Bronchial epithelial cell (primary cell): ENCODE data around the gene ACE. TPM values are rescaled to one million over a fixed set of nuclear protein-coding genes. Genes with fewer than 3 reads are reported as not detected.
"Not testable (repeated sequence)": the region's sequence is repeated elsewhere in the genome, so short reads cannot be mapped to it uniquely, and the experiment has no call there.

Experiments
- DNase-seq: peaks from one replicate; pipeline ENCODE4 v3.0.0-alpha.2; 2010; ENCODE audit warnings: low read depth
- FAIRE-seq: peaks from 2 replicates; lab custom pipeline; 2011; peaks lifted over from hg19 to GRCh38; lab: Jason Lieb, UNC
- H3K27me3 ChIP-seq: 2 replicates; pipeline ENCODE4 v1.5.1; 2011; ENCODE audit warnings: low read length; ENCODE audit not compliant: control insufficient read depth, insufficient read depth
- H3K36me3 ChIP-seq: 2 replicates; pipeline ENCODE4 v1.5.1; 2011; ENCODE audit warnings: low read length; ENCODE audit not compliant: control insufficient read depth, insufficient read depth
- H3K4me3 ChIP-seq: 2 replicates; pipeline ENCODE4 v1.5.1; 2011; ENCODE audit warnings: mild to moderate bottlenecking, low read depth, low read length, control low read depth
- total RNA-seq: library from RNA; depleted of rRNA; stranded (reverse); fragments of >200 nt; gene quantifications from 2 replicates; pipeline ENCODE4 v1.2.1, GENCODE V29; 2014
- TF ChIP-seq, protein P1 (sequence below): IDR thresholded peaks from 2 replicates; pipeline ENCODE4 v1.5.1; 2011; ENCODE audit warnings: mild to moderate bottlenecking, moderate library complexity, low read length, control low read depth, inconsistent platforms; ENCODE audit not compliant: insufficient read depth, severe bottlenecking

The ACE gene
- total RNA-seq, 1 donor from 2014 or later = not detected

DNA sequence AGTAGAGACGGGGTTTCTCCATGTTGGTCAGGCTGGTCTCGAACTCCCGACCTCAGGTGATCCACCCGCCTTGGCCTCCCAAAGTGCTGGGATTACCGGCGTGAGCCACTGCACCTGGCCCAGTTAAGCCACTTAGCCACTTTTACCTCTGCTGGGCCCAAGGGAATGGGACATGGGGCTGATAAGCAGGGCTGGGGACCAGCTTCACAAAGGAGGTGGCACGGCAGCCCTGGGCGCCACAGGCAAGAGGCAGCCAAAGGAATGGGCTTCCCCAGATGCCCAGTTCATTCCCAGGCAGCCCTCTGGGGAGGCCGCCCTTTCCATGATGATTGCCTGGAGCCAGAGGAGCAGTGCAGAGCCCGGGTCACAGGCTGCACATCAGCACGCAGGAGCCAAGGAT, 25.7 kb upstream of the ACE start:
- FAIRE-seq = no peak
- DNase-seq = no peak
- TF ChIP-seq, protein P1, sequence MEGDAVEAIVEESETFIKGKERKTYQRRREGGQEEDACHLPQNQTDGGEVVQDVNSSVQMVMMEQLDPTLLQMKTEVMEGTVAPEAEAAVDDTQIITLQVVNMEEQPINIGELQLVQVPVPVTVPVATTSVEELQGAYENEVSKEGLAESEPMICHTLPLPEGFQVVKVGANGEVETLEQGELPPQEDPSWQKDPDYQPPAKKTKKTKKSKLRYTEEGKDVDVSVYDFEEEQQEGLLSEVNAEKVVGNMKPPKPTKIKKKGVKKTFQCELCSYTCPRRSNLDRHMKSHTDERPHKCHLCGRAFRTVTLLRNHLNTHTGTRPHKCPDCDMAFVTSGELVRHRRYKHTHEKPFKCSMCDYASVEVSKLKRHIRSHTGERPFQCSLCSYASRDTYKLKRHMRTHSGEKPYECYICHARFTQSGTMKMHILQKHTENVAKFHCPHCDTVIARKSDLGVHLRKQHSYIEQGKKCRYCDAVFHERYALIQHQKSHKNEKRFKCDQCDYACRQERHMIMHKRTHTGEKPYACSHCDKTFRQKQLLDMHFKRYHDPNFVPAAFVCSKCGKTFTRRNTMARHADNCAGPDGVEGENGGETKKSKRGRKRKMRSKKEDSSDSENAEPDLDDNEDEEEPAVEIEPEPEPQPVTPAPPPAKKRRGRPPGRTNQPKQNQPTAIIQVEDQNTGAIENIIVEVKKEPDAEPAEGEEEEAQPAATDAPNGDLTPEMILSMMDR = no peak
- peaks cover 2% of the 10 kb centered on the region for H3K27me3 ChIP-seq
- H3K4me3 ChIP-seq = no peak overlapping the region
- no peaks in the 10 kb centered on the region for H3K36me3 ChIP-seq

DNA sequence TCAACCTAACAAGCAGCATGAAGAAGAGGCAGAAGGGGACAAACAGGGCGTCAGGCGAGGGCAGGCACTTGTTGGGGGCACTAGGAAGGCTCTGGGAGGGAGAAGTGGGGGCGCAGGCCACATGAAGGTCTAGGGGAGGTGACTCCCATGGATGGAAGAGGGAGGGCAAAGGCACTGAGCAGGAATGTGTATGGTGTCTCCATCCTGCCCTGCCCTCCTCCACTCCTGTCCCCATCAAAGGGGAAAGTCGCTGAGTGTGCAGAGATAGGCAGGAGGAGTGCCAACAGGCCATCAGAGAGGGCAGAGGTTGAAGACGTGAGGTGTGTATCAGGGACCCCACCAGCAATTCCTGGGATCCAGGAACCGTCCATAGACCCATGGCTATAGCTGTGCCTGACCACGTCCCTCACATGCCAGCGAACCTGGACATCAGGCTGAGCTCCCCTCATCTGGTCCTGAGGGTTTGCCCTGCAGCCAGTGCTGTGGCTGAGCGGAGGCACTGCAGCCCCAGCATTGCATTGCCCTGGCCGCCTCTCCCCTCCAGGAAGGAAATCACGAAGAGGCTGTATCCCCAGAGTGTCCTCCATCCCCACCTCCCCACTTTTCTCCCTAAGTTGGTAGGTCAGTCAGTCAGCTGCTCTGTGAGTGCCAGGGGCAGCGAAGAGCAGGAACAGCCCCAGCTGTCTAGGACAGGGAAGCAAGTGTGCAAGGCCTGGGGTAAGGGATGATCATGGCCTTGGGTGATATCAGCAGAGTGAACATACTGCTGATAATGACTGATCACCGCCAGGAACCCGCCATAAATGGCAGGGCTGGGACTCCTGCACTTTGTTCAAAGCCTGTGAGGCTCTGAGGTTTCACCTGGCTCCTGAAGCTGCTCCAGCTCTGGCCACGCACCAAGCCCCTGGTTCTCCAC, 24.6 kb upstream of the ACE start:
- DNase-seq (no peak), FAIRE-seq (no peak)
- Histone ChIP-seq H3K4me3 (no peak overlapping the region), H3K27me3 (peaks cover 2% of the 10 kb centered on the region), H3K36me3 (no peaks in the 10 kb centered on the region)
- TF ChIP-seq, protein P1 = no peak

DNA sequence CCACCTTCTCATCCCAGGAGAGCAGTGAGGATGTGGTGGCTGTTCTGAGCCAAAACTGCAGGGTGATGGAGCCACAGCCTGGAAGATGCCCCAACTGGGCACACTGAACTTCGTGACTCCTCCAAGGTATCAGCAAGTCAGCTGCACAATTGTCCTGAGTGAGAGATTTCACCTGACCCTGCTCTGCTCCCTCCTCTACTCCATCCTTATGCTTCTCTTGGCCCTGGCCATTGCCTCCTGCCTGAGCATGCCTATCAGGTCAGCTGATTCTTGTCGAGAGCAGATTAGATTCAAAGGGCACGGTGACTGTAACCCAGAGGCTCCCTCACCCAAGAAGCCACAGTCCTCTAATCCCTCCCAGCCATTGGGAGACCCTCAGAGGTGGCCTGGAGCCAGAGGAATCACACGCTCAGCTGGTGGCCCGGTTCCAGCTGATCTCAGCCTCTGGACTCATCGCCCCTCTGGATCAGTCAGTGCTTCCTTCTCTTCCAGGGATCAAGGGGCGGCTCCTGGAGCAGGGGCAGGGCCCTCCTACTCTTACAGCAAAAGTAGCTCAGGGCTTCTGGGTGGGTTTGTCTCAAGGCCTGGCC, 23.8 kb upstream of the ACE start:
- Histone ChIP-seq H3K4me3 (no peak overlapping the region), H3K36me3 (no peaks in the 10 kb centered on the region), H3K27me3 (peaks cover 2% of the 10 kb centered on the region)
- FAIRE-seq (peak; percentile 66), DNase-seq (peak; percentile 33)
- TF ChIP-seq, protein P1 = no peak

- H3K27me3 ChIP-seq, H3K36me3 ChIP-seq, H3K4me3 ChIP-seq, FAIRE-seq, DNase-seq: not testable (repeated sequence)
Measured at GRCh38 chr17:63454357-63454756, 22.5 kb upstream of the ACE start.

DNA sequence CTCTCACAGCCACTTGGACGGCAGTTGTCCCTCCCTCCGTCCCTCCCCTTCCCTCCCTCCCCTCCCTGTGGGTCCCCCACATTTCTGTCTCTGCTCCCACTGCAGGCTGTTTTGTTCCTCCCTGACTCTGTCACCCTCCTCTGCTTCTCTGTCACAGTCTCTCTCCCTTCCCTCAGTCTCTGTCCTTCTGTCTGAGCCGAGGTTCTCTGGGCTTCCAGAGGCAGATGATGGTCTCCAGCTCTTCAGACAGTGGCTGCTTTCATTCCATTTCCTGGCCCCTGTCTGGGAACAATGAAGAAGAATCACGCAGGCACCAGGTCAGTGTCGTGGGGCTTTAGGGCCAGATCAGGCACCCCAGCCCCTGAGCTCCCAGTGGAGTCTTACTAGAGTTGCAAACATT, 21.9 kb upstream of the ACE start:
- Histone ChIP-seq H3K27me3 (peaks cover 2% of the 10 kb centered on the region), H3K4me3 (no peak overlapping the region), H3K36me3 (no peaks in the 10 kb centered on the region)
- FAIRE-seq = no peak
- TF ChIP-seq, protein P1 = no peak
- DNase-seq = no peak

DNA sequence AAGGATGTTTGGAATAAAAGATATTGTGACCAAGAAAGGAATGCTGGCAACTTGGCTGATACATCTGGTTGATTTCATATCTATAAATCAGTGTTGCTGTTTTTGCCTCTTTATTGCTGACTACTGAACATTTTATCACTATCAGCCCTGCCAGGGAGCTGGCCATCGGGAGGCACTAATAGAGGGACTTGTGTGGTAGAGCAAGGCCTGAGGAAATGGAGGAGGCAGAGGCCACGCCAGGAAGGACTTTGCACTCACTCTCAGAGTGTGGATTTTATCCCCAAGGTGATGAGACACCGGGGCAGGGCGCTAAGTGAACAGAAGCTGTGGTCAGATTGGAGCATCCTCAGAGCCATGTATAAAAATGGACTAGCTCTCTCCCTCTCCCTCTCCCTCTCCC, 21.4 kb upstream of the ACE start:
- TF ChIP-seq, protein P1 = no peak
- H3K27me3 ChIP-seq = peaks cover 2% of the 10 kb centered on the region
- FAIRE-seq (no peak), DNase-seq (no peak)
- H3K36me3 ChIP-seq = no peaks in the 10 kb centered on the region
- no peak overlapping the region for H3K4me3 ChIP-seq
